DMS153 (cell line): ENCODE measurements around the gene ATP10A.

Experiments
- DNase-seq: peaks from one replicate; lab custom pipeline; 2025; lab: John Stamatoyannopoulos, UW

Gene ATP10A

DNA sequence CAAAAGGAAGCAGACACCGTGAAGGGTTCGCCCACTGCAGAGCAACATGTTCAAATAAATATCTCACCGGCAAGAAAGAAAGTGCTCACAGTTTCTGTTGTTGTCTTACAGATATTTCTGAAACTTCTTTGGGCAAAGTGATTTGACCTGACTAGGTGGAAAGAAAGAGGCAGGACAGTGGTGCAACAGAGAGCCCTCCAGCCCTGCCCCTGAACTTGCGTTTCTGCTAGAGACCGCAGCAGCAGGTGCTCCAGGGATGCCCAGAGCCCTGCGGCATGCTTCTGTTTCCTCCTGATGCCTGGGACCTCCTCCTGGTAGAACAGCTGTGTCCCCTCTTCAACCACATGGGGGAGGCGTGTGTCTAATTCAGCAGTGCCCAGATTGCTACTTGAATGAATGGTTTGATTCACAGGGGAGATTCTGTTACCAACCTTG is 123.4 kb downstream of the ATP10A start:
- no peak for DNase-seq

DNA sequence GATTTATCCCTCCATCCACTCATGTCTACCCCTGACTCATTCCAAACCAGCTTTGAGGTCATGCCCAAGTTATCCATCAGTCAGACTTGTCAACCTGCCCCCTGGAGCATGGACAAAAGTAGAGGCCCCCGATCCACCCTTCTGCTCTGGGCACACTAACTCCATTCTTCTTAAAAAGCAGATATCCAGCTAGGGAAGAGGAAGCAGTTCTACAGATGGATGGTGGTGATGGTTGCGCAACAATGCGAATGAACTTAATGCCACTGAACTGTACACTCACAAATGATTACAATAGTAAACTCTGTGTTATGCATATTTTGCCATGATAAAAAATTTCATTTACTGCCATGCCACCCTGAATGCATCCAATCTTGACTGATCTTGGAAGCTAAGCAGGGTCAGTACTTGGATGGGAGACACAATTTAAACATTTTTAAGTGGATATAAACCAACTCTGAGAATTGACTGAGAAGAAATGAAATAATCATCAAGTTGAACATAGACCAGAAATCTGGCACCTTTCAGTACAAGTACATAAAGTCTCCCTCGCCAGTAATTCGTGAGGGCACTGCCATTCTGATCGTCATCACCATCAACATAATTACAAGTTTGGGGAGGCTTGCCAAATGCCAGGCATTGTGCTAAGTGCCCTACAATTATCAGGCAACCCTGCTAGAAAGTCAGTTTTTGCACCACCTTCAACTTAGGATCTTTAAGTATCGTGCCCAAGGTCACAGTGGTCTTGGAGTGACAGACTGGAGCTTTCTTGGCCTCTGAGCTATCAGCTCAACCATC is 124.8 kb downstream of the ATP10A start:
- DNase-seq = no peak

DNA sequence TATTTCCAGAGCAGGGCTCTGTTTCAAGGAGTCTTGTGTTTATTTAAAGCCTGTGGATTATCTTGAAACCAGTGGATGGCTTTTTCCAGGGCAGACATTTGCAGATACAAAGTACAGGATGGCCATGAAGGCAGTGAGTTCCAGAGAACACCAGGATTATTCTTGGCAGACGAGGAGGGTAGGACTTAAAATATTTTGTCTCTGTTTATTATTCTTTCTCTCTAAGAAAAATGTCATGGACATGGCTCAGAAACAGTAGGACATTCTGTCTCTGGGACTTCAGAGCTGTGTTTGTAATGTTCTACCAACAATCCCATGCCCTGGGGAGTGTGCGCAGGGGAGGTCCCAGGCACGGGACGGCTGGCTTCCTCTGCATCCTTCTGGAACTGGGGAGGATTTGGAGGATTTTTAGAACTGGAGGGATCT is 125.9 kb downstream of the ATP10A start:
- no peak for DNase-seq

DNA sequence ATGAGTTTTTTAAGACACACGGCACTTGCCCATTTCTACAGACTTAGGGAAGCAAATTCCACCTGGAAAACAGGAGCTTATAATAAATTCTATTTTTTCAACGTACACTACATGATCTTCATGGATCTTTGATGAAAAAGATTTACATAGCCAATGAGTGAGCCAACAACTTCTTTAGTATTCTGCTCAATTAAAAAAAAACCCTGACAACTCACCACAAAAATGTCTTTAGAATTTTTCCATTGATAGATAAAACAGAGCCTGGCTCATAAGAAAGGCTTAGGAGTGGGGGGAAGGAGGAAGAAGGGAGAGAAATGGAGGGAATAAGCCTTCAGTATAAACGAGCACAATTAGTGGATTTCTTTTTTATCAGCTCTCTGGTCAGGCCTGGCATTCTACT is 126.7 kb downstream of the ATP10A start:
- DNase-seq = no peak

DNA sequence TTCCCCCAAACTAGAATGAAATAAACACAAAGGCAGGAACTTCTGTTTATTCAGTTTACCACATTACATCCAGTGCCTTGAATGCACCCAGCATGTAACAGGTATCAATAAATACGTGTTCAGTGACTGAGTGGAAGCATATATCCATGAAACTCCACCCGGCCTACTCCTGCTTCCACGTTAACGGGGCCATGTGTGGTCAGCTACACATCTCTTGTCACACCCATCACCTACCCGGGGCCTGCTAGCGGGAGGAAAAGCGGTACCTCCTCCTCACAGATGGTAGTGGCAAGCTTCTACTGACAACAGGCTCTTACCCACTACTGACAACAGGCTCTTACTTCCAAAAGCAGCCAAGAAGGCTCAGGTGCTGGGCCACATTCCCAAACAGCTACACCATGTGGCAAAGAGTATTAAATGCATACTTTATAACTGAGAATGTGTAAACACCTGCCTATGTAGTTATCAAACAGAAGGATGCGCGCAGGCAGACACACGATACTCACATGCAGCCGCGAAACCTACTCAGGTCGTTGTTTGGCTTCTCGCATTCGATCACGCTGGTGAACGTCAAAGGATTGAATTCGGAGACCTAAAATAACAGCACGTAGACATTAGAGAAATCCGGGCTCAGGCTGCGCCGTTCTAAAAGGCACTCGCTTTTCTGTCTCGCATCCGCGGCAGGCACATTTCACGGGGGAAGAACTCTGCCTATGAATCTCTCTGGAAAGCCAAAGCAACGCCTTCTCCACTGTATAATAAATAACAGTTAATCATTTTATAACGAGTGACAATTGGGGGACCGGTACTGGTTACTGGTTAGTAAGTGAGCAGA is 127.4 kb downstream of the ATP10A start:
- no peak for DNase-seq

DNA sequence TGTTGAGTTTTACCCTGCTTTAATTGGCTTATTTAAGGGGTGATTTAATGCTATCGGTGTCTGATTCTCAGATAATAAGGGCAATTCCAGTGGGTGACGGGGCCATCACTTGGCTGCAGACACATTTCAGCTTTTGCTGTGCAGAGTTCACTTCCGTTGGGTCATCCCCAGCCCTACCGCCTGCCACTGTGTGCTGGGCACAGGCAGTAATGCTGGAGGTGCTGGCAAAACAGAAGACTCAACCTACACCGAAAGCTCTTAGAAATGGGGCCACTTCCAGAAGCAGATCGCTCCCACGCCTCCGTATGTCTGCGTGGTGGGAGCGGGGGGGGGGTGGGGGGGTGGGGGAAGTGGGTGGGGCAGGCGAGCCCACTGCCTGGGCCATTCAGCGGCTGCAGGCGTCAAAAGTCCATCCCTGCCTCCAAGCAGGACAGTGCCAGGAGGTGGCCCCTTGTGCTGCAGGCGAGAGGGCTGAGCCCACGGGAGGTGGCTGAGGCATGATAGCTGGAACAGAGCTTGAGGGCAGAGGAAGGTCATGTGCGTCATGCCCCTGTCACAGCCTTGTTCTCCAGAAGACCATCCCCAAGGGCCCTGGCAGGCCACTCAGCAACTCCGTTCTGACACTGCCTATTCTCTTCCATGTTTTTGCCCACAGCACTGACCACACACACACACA is 128.3 kb downstream of the ATP10A start:
- DNase-seq = no peak

DNA sequence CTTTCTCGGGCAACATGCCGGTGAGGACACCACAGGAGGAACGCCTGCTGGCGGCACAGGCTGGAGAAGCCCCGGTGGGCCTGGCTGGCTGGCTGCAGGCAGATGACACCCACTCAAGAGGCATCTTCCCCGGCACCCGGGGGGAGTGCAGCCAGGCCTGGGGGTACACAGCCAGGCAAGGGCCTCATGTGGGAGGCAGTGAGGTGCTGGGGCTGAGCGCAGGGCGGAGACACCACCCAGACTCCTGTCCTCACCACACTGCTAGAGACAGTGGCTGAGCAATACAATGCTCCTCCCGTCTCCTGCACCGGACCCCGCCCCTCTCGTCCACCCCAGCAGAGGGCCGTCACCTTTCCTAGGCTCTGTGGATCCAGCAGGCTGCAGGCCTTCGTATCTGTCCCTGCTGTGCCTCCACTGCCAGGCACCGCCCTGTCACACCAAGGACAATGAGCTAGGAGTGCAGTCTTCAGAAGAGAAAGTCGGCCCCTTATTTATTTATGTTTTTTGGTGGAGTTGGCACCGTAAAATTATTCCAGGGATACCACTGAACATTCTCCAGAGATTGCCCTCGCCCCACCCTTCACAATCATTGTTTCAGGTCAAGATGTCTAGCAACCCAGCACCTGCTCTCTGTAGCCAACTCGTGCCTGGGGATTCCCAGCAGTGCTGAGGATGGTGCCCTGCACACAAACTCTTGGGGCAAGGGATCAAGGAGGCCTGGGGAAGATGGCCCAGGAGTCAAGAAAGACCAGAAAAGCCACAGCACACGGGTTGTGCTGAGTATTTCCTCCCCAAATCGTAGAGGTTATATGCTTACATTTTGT is 129.1 kb downstream of the ATP10A start:
- DNase-seq = no peak

DNA sequence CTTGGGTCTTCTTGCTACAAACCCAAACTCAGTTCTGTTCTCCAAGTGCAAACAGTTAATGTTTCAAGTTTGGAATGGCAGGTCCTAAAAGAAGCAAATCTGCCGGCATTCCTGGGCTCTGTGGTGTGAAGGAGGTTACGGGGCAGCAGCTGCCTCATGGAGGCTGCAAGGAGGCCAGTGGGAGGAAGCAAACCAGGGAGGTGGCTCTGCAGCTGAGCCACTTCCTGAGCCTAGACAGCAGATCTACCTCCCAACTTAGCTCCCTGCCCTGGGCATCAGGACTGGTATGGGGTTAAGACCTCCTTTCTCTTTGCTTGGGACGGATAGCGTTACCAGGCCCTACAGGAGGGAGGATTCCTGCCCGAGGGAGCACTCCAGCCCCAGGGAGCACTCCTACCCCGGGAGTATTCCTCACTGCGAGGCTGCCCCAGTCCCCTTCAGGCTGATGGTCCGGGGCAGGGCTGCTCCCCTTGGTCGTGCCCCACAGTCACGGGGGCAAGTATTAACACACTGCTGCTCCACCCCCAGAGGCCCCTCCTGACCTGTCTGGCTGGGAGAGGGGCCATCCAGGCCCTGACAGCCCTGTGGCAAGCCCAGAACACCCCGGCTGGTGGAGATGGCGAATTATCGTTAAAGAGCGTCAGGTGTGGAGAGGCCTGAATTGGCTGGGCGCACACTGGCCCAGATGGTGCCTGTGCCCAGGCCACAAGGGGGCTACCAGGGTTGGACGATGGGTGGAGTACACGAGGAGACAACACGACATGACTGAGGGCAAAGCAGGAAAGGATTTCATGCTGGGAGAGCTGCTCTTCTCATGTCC is 129.9 kb downstream of the ATP10A start:
- no peak for DNase-seq

DNA sequence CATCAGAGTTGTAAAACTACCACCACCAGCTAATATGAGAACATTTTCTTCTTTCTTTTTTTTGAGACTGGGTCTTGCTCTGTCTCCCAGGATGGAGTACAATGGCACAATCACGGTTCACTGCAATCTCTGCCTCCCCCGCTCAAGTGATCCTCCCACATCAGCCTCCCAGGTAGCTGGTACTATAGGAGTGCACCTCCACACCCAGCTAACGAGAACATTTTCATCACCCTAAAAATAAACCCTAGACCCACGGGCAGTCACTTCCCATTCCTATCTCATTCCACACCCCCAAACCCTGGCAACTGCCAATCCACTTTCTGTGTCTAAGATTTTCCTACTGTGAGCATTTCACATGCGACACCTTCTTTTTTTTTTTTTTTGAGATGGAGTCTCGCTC is 130.9 kb downstream of the ATP10A start:
- DNase-seq = no peak

DNA sequence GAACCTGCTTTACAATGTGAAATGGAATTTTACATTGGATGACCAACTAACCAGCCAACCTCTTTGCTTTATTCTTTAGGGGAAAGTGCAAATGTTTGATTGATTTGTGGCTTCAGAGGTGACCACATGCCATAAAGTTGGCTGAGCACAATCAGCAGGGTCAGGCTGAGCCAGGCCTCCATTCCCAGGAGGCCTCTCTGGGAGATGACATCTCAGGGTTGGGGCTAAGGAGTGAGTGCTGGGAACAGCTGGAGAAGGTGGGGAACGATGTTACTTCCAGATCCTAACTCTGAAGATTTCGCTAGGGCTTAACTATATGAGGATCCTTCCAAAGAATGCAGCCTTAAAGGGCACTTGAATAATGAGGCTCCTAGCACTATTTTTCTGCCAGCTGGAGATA is 131.7 kb downstream of the ATP10A start:
- no peak for DNase-seq

DNA sequence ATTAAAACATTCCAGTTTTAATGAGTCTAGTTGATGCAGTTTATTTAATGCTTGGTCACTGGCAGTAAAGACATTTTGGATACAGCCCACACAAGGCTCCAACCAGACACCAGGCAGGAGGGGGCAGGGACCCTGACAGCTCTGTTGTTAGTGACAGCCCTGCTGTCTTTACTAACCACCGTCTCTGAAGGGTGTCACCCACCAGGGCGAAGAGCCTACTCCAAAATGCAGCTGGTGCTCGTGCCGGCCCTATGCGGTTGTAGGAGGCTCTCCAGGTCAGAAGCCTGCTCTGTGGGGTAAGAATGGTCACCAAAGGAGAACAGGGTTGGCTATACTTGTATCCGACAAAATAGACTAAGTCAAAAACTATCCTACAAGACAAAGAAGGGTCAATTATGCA is 132.2 kb downstream of the ATP10A start:
- DNase-seq = no peak

DNA sequence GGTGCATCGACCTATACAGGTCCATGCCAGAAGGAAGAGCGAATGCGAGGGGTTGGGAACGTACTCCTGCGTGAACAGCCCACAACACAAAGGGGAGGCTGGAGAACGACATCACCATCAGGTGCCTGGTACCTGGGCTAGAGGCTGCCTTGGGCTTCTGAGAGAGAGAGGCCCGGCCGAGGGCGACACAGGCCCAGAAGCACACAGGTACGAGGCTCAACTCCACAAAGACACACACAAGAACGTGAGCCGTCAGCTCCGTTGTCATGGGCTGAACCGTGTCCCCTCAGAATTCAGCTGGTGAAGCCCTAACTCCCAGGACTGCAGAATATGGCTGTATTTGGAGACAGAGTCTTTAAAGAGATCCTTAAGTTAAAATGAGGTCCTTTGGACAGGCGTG is 134.3 kb downstream of the ATP10A start:
- DNase-seq = no peak

DNA sequence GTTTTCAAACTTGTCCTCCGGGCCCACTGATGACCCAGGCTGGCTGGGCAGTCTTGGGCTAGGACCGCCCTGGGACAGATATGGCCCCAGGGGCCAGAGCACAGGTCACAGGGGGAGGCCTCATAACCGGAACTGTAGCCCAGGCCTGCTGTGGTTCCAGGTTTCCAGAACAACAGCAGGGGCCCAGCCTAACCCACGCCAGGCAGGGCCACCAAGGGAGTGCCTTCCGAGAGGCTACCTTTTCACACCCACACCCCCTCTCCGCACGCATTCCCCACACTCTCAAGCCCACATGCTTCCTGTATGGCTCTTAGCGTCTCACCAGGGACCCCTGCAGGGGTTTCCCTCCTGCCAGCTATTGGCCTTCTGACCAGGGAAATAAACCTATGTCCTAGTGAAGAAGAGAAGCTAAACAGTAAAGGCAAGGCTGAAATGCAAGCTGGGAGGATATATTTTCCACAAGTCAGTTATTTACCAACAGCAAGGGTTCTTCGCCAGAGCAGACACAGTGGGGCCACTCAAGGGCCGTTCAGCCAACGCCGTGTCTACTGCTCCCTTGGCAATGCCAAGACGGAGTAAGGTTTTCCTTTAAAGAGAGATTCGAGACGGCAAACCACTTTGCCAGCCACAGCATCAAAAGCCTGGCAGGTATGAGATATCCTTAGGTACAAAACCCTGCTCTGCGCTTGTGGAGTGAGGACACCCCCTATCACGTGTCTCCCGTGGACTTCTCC is 135.1 kb downstream of the ATP10A start:
- no peak for DNase-seq

DNA sequence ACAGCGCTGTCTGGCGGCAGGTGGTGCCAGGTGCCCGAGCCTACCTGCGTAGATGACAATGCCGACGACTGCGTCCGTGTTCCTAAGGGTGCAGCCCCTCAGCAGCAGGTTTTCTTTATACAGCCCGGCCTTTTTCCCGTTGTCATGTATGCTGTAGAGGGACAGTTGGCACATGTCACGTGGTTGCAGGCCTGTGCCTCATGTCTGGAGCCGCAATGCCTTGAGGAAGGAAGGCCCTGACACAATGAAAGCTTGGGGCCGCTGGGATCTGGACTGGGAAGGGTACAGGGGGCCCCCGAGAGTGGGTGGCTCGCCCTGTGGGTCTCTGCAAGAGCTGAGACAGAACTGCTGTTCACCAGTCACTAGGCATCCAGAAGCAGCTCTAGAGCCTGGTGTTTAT is 136.0 kb downstream of the ATP10A start:
- no peak for DNase-seq

DNA sequence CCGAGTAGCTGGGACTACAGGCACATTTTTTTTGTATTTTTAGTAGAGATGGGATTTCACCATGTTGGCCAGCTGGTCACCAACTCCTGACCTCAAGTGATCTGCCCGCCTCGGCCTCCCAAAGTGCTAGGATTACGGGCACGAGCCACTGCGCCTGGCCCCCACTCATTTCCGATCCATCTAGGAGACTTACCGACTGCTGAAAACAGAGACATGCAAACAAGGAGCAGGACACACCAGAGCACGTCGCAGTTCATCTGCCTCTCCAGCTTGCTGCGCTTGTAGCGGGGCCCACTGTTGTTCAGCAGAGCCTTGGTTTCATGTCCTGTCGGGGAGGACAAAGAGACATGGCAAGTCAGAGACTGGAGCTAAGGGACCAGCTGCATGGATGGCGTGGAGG is 137.4 kb downstream of the ATP10A start:
- no peak for DNase-seq

DNA sequence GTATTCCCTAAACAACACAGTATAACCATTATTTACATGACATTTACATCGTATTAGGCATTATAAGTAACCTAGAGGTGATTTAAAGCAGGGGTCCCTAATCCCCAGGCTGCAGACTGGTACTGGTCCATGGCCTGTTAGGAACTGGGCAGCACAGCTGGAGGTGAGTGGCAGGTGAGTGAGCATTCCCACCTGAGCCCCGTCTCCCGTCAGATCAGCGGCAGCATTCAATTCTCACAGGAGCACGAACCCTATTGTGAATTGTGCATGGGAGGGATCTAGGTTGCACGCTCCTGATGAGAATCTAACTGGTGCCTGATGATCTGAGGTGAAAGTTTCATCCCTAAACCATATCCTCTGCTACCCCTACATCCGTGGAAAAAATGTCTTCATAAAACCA is 138.2 kb downstream of the ATP10A start:
- DNase-seq = no peak

DNA sequence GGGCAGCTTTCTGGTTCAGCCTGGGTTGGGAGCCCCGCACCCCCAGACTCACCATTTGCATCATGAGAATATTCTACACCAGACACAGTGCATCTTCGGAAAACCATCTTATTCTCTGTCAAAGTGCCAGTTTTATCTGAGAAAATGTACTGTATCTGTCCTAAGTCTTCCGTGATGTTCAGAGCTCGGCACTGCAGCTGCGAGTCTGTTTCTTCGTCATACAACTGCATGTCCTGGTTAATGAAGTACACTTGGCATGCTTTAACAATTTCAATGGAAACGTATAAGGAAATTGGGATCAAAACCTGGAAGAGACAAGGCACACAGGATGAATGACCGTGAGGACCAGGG is 141.5 kb downstream of the ATP10A start:
- no peak for DNase-seq

DNA sequence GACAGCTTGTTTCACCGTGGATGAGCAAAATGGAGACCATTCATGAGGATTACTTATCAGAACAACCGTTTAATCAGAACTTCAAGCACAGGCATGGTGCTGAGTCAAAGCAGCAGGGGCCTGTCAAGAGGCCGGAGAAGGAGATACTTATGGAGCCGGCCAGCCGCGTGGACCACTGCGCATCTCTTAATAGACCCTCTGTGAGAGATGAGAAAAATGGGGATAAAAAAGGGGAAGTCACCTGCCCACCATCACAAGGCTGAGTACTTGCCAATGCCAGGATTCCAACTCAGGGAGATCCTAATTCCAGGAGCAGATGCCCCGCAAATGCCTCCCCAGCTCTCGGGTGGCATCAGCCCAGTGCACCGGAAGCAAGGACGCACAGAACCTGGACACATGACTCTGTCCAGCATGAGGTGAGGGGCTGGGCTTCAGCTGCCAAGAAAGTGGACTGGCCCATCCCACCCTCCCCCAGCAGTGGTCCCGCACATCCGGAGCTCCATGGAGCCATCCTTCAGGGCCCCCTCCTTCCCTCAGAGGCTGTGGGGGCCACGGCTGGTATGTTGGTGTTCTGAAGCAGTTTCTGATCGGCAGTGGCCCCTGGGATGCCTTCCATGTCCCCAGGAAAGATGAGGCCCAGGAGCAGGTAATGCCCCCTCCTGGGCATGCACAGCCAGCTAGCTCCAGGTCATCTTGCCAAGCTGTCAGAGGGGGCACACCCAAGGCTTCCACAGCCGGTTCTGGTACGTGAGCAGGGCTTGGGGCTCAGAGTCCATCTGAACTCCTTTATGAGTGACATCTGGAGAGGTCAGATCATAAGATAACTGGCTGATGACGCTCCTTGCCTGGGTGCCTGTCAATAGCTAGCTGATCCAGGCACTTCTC is 143.8 kb downstream of the ATP10A start:
- DNase-seq = no peak

DNA sequence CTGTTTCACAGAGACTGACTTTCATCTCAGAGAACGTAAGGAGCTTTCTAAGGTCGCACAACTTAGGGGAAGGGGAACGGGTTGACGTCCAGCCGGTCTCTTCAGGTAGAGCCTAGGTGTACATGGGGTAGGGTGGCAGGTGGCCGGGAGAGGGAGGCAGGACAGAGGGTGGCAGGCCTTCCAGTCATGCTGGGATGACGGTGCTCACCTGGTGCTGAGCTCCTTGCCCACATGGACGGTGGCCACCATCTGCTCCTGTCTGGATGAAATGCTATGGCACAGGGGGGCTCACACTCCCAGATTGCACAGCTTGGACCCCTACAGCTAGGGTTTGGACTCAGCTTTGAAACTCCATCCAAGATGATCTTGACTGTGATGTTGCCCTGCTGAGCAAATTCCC is 144.5 kb downstream of the ATP10A start:
- no peak for DNase-seq

DNA sequence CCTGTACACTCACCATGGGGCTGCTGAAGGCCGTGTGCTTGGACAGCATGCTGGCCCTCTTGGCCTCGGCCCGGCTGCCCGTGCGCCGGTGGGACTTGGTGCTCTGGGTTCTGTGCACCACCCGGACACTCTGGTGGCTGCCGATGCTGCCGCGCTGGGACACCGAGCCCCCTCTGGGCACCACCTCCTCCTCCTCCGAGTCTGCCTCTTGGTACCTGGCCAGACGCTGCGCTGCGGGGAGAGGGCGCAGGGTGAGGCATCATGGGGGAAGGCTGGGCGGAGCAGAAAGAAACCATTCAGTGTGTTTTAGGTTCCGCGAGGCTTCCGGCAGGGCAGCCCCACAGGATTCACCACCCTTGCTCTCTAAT is 145.0 kb downstream of the ATP10A start:
- no peak for DNase-seq
